Right cardiac atrium (tissue), 5 donors: ENCODE measurements around the gene CNDP2. TPM values are rescaled to one million over a fixed set of nuclear protein-coding genes. Genes with fewer than 3 reads are reported as not detected.

Experiments
- ATAC-seq, 2 donors: fragments of 200-7000 bp; cut with Tn5 transposase; one replicate each; pipeline versions ENCODE4 v1.8.0 to v1.9.1; 2020; ENCODE audit warnings: moderate library complexity in 2 of 2, mild to moderate bottlenecking in 1 of 2
- DNase-seq, 3 donors: peaks; one replicate each; pipeline ENCODE4 v3.0.0-alpha.2; 2020
- H3K27ac ChIP-seq: one replicate; pipeline ENCODE4 v1.5.1; 2013; ENCODE audit warnings: mild to moderate bottlenecking, low read length, control low read depth, moderate library complexity
- H3K27me3 ChIP-seq: one replicate; pipeline ENCODE4 v1.6.1; 2013; ENCODE audit not compliant: control insufficient read depth, insufficient read depth
- H3K4me1 ChIP-seq: one replicate; pipeline ENCODE4 v1.6.1; 2013; ENCODE audit warnings: low read length; ENCODE audit not compliant: control insufficient read depth, insufficient read depth
- H3K4me3 ChIP-seq: one replicate; pipeline ENCODE4 v1.5.1; 2013; ENCODE audit warnings: low read length, control low read depth
- H3K9me3 ChIP-seq: one replicate; pipeline ENCODE4 v1.6.1; 2013; ENCODE audit warnings: low read length; ENCODE audit not compliant: control insufficient read depth
- WGBS: extraction: QIAGEN DNeasy Blood & Tissue Kit; methylation state at CpG from one replicate; pipeline ENCODE4 v1.1.7; 2013; 5-methylcytosine and 5-hydroxymethylcytosine counted together
- intact Hi-C, 4 donors: fragments of 100-400 bp; cut with DNase I; formaldehyde crosslinking; loops; one replicate each; pipeline versions ENCODE4 v1.11.0 to v1.14.0; 2022 to 2023
- polyA plus RNA-seq: library from polyadenylated mRNA; stranded (reverse); fragments of 200-250 nt; gene quantifications from one replicate; pipeline ENCODE4 v1.2.3, GENCODE V29; 2013
- total RNA-seq, 4 donors: library from RNA; stranded (reverse); fragmentation: NEBNext Ultra II Directional; extraction: Animal tissue kit (Norgen Biotek cat#: 25700); gene quantifications; one replicate each; pipeline ENCODE4 v1.2.1, GENCODE V29; 2021
- donor health status: healthy with polysubstance abuse.
- donor health status: DM: no; HTN: yes; CAD: no.
- donor health status: DM: no; HTN: no; CAD: no.
- donor health status: DM: no; HTN: yes; CAD: no; lungs with severe emphysema.
- donor health status: DM: yes; HTN: yes; CAD: no.

The CNDP2 gene
- total and polyA plus RNA-seq, 5 donors, result 41.0 to 60.7 (median 54.2) TPM

DNA sequence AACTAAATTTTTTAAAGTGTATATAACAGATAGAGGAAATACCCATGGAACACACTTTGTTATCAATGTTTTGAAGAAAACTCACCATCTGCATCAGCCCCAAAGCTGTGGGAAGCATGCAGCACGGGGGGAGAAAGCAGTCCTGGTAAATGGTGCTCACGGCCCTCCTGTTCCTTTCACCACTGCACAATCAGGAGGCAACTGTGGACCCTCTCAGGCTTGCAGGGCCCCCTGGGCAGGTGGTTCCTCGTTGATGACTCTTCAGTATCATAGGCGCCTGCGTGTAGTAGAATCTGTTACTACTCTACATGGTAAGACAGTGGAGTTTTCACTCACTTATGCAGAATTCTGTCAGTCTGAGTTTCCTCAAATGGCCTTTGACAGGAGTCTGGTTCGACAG, 33.2 kb downstream of the CNDP2 start:
- no peak overlapping the region for H3K4me3 ChIP-seq
- no peaks in the 10 kb centered on the region for H3K9me3 ChIP-seq
- ATAC-seq, result no peak
- DNase-seq, result no peak
- H3K27me3 ChIP-seq, result no peaks in the 10 kb centered on the region
- intact Hi-C loops, result no loop called here
- no peak overlapping the region for H3K27ac ChIP-seq
- no peaks in the 10 kb centered on the region for H3K4me1 ChIP-seq
- WGBS, result 84% methylated on average over 6 of the region's 6 CpGs

DNA sequence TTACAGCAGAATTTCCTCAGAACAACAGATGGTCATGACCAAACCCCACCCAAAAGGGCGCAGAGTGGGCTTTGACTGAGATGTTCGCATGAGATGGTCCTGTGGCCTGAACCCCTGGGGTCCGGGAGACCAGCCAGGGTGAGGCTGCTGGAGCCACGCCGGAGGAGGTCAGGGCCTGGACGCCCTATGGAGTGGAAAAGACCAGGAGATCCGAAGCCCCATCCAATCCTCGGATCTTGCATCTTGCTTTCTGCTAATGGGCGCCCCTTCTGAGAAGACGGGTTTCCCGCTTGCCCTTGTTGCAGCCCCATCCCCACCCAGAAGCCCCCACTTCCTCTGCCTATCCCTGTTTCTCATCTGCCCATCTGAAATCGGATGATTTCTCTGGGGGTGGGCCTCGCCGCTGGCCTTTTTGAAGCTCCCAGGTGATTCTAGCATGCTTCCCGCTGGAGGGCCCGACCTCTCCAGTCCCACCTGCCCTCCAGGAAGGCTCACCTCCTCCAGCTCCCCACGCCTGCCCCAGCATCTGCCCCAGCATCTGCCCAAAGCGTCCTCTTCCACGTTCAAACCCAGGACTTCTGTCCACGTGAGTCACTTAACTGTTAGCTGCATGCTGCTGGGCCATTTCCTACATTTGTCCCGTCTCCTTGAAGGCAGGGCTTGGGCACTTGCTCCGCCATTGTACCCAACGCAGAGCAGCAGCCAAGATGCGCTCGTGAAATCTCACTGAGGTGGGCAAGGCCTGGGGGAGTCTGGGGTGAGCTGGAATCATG, 33.8 kb downstream of the CNDP2 start:
- intact Hi-C loops, result no loop called here
- ATAC-seq (no peak), DNase-seq (no peak)
- Histone ChIP-seq H3K27ac (no peak overlapping the region), H3K4me3 (no peak overlapping the region), H3K27me3 (no peaks in the 10 kb centered on the region), H3K9me3 (no peaks in the 10 kb centered on the region), H3K4me1 (no peaks in the 10 kb centered on the region)
- WGBS, result 92% methylated on average over 25 of the region's 25 CpGs

DNA sequence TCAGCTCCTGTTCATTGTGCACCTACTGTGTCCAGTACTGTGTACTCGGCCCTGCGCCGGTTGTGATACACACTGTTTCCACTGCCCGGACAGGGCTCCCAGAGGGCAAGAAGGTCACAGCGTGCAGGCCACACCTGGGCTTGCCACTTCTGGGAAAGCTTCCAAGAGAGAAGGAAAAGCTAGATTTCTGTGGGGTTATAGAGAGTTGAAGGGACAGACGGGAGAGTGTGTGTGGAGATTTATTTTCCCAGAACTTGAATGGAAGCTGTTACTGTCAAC, 34.4 kb downstream of the CNDP2 start:
- intact Hi-C loops, result no loop called here
- no peak overlapping the region for H3K4me3 ChIP-seq
- H3K27ac ChIP-seq, result no peak overlapping the region
- WGBS, result 80% methylated on average over 6 of the region's 6 CpGs
- no peak for DNase-seq
- no peaks in the 10 kb centered on the region for H3K9me3 ChIP-seq
- ATAC-seq, result no peak
- H3K4me1 ChIP-seq, result no peaks in the 10 kb centered on the region
- no peaks in the 10 kb centered on the region for H3K27me3 ChIP-seq

DNA sequence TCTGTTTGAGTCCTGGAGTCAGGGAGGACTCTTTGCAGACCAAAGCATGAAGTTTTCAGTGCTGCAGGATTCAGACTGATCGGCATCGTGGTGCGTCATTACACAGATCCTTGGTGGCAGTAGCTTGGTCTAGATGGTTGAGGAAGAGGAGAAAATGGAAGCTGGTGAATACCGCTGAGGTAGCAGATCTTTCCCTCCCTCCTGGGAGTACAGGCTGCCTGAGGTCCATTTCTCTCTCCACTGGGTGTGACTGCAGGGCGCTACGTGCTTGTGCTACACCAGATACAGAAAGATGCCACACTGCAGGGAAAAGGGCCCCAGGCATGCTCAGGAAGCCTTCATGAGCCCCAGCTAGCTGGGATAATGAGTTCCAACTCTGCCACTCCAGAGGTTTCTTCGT, 34.9 kb downstream of the CNDP2 start:
- DNase-seq, result no peak
- no peak overlapping the region for H3K4me3 ChIP-seq
- no peaks in the 10 kb centered on the region for H3K27me3 ChIP-seq
- H3K27ac ChIP-seq, result no peak overlapping the region
- ATAC-seq, result no peak
- H3K4me1 ChIP-seq, result no peaks in the 10 kb centered on the region
- intact Hi-C loops, result no loop called here
- 88% methylated on average over 7 of the region's 7 CpGs for WGBS
- H3K9me3 ChIP-seq, result no peaks in the 10 kb centered on the region

DNA sequence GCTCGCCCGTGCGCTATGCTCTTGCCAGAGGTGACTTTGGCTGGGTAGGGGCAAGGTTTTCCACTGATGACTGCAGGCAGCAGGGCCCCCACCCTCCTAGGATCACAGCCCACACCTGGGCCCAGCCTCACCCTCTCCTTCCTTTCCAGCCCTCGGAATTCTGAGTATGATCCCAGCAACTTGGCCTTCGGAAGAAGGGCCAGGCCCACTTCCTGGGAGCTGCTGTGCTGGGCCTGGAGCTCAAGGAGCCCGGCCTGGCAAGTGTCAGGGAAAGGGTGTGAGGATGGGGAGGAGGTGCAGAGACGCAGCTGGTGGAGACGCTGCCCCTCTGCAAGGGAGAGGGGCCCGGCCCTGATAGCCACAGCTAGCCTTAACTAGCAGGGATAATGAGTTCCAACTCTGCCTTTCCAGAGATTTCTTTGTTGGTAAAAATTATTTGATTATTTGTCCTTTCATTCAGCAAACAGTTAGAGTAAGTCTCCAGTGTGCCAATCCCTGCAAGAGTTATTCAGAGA, 36.4 kb downstream of the CNDP2 start:
- intact Hi-C loops, result no loop called here
- Histone ChIP-seq H3K27ac (no peak overlapping the region), H3K4me3 (no peak overlapping the region), H3K9me3 (no peaks in the 10 kb centered on the region), H3K27me3 (no peaks in the 10 kb centered on the region), H3K4me1 (no peaks in the 10 kb centered on the region)
- WGBS, result 62% methylated on average over 9 of the region's 9 CpGs
- DNase-seq (no peak), ATAC-seq (no peak)

GRCh38 chr18:74533666-74534065, 37.5 kb downstream of the CNDP2 start:
- Histone ChIP-seq H3K9me3 (no peaks in the 10 kb centered on the region), H3K27me3 (no peaks in the 10 kb centered on the region), H3K4me3 (no peak overlapping the region), H3K27ac (no peak overlapping the region), H3K4me1 (no peaks in the 10 kb centered on the region)
- 94% methylated on average over 12 of the region's 12 CpGs for WGBS
- DNase-seq (no peak), ATAC-seq (no peak)
- intact Hi-C loops, result no loop called here

- Histone ChIP-seq H3K9me3 (no peaks in the 10 kb centered on the region), H3K27me3 (no peaks in the 10 kb centered on the region), H3K27ac (no peak within 1 kb of the TSS), H3K4me1 (no peaks in the 10 kb centered on the region), H3K4me3 (no peak within 1 kb of the TSS)
- no peak for DNase-seq
- 87% methylated on average over 21 of the region's 21 CpGs for WGBS
- no peak for ATAC-seq
- intact Hi-C loops, result no loop called here
Measured at GRCh38 chr18:74534150-74534969, 38.2 kb downstream of the CNDP2 start, which contains the start of gene CNDP1. Gene CNDP1 (plus strand): TSS chr18:74534500. CDS start chr18:74534668, 168 bp downstream.

GRCh38 chr18:74534981-74535649, 39.0 kb downstream of the CNDP2 start:
- DNase-seq (no peak), ATAC-seq (no peak)
- Histone ChIP-seq H3K4me1 (no peaks in the 10 kb centered on the region), H3K9me3 (no peaks in the 10 kb centered on the region), H3K27me3 (no peaks in the 10 kb centered on the region), H3K27ac (no peak overlapping the region), H3K4me3 (no peak overlapping the region)
- 90% methylated on average over 9 of the region's 9 CpGs for WGBS
- intact Hi-C loops, result no loop called here

DNA sequence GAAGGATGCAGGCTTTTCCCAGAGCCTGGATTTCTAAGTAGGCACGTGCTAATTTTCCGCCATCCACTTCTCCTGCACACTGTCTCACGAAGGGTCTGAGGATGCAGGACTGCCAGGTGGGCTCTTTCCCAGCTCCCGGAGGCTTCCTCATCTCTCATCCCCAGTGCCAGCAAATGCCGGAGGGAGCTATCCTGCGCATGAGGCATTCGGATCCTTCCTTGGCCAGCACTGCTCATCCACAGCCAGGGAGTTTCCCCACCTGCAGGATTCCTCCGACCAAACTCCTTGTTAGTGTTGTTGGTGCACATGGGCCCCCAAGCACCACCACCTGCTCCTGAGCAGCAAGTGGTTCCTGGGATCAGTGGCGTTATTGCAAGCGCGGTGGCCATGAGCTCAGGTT, 43.1 kb downstream of the CNDP2 start:
- H3K27me3 ChIP-seq, result no peaks in the 10 kb centered on the region
- intact Hi-C loops, result no loop called here
- DNase-seq (no peak), ATAC-seq (no peak)
- H3K9me3 ChIP-seq, result no peaks in the 10 kb centered on the region
- WGBS, result 87% methylated on average over 11 of the region's 11 CpGs
- no peak overlapping the region for H3K4me3 ChIP-seq
- no peaks in the 10 kb centered on the region for H3K4me1 ChIP-seq
- H3K27ac ChIP-seq, result no peak overlapping the region

- no peak overlapping the region for H3K27ac ChIP-seq
- DNase-seq (no peak), ATAC-seq (no peak)
- no peak overlapping the region for H3K4me3 ChIP-seq
- WGBS, result 72% methylated on average over 20 of the region's 20 CpGs
- H3K4me1 ChIP-seq, result no peaks in the 10 kb centered on the region
- no peaks in the 10 kb centered on the region for H3K9me3 ChIP-seq
- intact Hi-C loops, result loop anchor here in 1 of 4 donors (10.0 kb wide), 1 partner anchor 356 kb away; no protein-coding TSS in a partner anchor
- H3K27me3 ChIP-seq, result no peaks in the 10 kb centered on the region
Measured at GRCh38 chr18:74540652-74541421, 44.7 kb downstream of the CNDP2 start.
